Measurements from ENCODE around the gene CNBP. TPM values are rescaled to one million over a fixed set of nuclear protein-coding genes. Genes with fewer than 3 reads are reported as not detected.

The CNBP gene
- total RNA-seq, 1 experiment from 2014 or later: 331 TPM

DNA sequence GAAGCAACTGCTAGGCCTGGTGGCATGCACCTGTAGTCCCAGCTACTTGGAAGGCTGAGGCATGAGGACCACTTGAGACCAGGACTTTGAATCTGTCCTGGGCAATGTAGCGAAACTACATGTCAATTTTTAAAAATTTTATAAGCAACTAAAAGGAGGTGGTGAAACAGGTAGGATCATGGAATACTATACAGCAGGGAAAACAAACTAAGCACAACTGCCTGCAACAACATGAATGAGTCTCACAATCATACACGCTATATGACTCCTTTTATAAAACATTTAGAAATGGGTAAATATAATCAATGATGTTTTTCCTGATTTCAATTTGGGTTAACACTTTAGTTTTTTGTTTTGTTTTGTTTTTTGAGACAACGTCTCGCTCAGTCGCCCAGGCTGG lies 29.5 kb upstream of the CNBP start:
- CTCF ChIA-PET: interaction anchor here (0.6 to 1.3 kb wide), 3 partner anchors 10 to 93 kb away, joined by 4 read pairs; no protein-coding TSS in a partner anchor
- Mint-ChIP-seq H3K9me3 (ENCODE audit: low read depth, unreplicated experiment) (no peaks in the 10 kb centered on the region), H3K36me3 (ENCODE audit: insufficient read depth, unreplicated experiment) (no peaks in the 10 kb centered on the region), H3K4me1 (ENCODE audit: low read depth, unreplicated experiment) (peaks cover 16% of the 10 kb centered on the region), H3K27ac (ENCODE audit: unreplicated experiment) (no peak overlapping the region), H3K4me3 (ENCODE audit: low read depth, unreplicated experiment) (no peak overlapping the region), H3K27me3 (ENCODE audit: unreplicated experiment) (peaks cover 3% of the 10 kb centered on the region)
- TF ChIP-seq, protein P1, sequence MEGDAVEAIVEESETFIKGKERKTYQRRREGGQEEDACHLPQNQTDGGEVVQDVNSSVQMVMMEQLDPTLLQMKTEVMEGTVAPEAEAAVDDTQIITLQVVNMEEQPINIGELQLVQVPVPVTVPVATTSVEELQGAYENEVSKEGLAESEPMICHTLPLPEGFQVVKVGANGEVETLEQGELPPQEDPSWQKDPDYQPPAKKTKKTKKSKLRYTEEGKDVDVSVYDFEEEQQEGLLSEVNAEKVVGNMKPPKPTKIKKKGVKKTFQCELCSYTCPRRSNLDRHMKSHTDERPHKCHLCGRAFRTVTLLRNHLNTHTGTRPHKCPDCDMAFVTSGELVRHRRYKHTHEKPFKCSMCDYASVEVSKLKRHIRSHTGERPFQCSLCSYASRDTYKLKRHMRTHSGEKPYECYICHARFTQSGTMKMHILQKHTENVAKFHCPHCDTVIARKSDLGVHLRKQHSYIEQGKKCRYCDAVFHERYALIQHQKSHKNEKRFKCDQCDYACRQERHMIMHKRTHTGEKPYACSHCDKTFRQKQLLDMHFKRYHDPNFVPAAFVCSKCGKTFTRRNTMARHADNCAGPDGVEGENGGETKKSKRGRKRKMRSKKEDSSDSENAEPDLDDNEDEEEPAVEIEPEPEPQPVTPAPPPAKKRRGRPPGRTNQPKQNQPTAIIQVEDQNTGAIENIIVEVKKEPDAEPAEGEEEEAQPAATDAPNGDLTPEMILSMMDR (IDR thresholded peaks at IDR 0.05; ENCODE audit: unreplicated experiment): no peak
- BruUV-seq (replicated peaks): no TSS peak
- intact Hi-C loops (cut with micrococcal nuclease; ENCODE audit: unreplicated experiment): no loop called here
- no peak for DNase-seq

DNA sequence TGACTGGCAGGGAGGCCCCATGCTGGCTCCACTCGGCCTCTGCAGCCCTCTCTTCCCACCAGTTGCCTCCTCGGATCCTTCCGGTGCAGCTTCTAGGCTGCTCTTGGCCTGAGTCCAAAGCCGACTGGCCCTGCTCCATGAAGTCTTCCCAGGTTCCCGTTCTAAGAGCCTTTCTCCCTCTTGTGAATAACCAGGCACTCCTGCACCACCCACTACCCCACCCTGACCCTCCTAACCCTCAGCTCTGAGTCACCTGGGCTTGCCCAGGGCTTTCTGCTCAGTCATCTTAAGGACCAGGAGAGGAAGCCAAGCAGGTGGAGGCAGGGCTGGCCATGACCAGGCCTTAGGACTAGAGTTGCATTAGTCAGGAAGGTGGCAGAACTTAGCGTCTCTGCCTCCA lies 28.1 kb upstream of the CNBP start:
- DNase-seq: peak; percentile 95
- Mint-ChIP-seq H3K9me3 (ENCODE audit: low read depth, unreplicated experiment) (no peaks in the 10 kb centered on the region), H3K27me3 (ENCODE audit: unreplicated experiment) (no peaks in the 10 kb centered on the region), H3K4me1 (ENCODE audit: low read depth, unreplicated experiment) (peaks cover 16% of the 10 kb centered on the region), H3K36me3 (ENCODE audit: insufficient read depth, unreplicated experiment) (no peaks in the 10 kb centered on the region), H3K4me3 (ENCODE audit: low read depth, unreplicated experiment) (no peak overlapping the region), H3K27ac (ENCODE audit: unreplicated experiment) (peak overlapping the region; percentile 33)
- intact Hi-C loops (cut with micrococcal nuclease; ENCODE audit: unreplicated experiment): no loop called here
- TF ChIP-seq, protein P1 (IDR thresholded peaks at IDR 0.05; ENCODE audit: unreplicated experiment): no peak
- CTCF ChIA-PET: interaction anchor here (0.6 to 1.3 kb wide), 3 partner anchors 11 to 37 kb away, joined by 3 read pairs; partner anchors contain the start of gene COPG1
- no TSS peak for BruUV-seq (replicated peaks)

DNA sequence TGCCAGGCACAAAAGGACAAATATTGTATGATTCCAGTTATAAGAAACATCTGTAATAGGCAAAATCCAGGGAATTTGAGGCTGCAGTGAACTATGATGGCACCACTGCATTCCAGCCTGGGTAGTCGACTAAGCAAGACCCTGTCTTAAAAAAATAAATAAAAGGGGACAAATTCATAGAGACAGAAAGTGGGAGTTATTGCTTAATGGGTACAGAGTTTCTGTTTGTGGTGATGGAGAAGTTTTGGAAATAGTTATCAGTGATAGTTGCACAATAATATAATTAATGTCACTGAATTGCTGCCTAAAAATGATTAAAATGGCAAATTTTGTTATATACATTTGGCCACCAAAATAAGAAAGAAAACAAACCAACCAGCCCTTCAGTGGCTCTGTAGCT lies 27.6 kb upstream of the CNBP start:
- no peak for DNase-seq
- Mint-ChIP-seq H3K27me3 (ENCODE audit: unreplicated experiment) (no peaks in the 10 kb centered on the region), H3K4me3 (ENCODE audit: low read depth, unreplicated experiment) (no peak overlapping the region), H3K36me3 (ENCODE audit: insufficient read depth, unreplicated experiment) (no peaks in the 10 kb centered on the region), H3K9me3 (ENCODE audit: low read depth, unreplicated experiment) (no peaks in the 10 kb centered on the region), H3K27ac (ENCODE audit: unreplicated experiment) (peak overlapping the region; percentile 33), H3K4me1 (ENCODE audit: low read depth, unreplicated experiment) (peaks cover 16% of the 10 kb centered on the region)
- TF ChIP-seq, protein P1 (IDR thresholded peaks at IDR 0.05; ENCODE audit: unreplicated experiment): no peak
- intact Hi-C loops (cut with micrococcal nuclease; ENCODE audit: unreplicated experiment): no loop called here
- no TSS peak for BruUV-seq (replicated peaks)
- CTCF ChIA-PET: interaction anchor here (0.6 to 1.3 kb wide), 4 partner anchors 11 to 38 kb away, joined by 3 to 6 read pairs (median 3); partner anchors contain the start of gene COPG1

DNA sequence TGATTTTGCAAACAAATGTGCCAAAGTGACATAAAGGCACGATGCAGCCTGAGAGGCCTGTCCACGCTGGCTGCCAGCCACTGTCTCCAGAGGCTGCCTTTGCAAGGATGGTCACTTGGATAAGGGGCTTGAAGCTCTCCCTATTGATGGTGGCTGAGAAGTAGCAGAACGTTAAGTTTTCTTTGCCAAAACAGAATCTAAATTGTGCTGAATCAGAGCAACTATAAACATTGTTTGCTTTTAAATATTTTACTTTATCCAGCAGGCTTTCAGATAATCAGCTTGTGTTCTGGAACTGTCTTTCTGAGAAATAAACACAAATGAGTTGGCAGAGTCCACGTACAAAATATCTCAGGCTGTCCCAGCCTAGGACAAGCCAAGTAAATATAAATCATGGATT lies 23.8 kb upstream of the CNBP start:
- BruUV-seq (replicated peaks): no TSS peak
- H3K27ac Mint-ChIP-seq (ENCODE audit: unreplicated experiment): no peak overlapping the region
- no peak for DNase-seq
- intact Hi-C loops (cut with micrococcal nuclease; ENCODE audit: unreplicated experiment): no loop called here
- H3K4me3 Mint-ChIP-seq (ENCODE audit: low read depth, unreplicated experiment): no peak overlapping the region
- H3K4me1 Mint-ChIP-seq (ENCODE audit: low read depth, unreplicated experiment): peaks cover 16% of the 10 kb centered on the region
- no peaks in the 10 kb centered on the region for H3K9me3 Mint-ChIP-seq (ENCODE audit: low read depth, unreplicated experiment)
- CTCF ChIA-PET: interaction anchor here (1.3 kb wide), 1 partner anchor 17 kb away, joined by 3 read pairs; no protein-coding TSS in a partner anchor
- no peaks in the 10 kb centered on the region for H3K36me3 Mint-ChIP-seq (ENCODE audit: insufficient read depth, unreplicated experiment)
- TF ChIP-seq, protein P1 (IDR thresholded peaks at IDR 0.05; ENCODE audit: unreplicated experiment): no peak
- H3K27me3 Mint-ChIP-seq (ENCODE audit: unreplicated experiment): no peaks in the 10 kb centered on the region
